ENCODE data around the gene EVA1A.

- TF ChIP-seq CTCF (conservative IDR thresholded peaks at IDR 0.05) (no peak), EZH2 (IDR thresholded peaks at IDR 0.05; ENCODE audit: low read depth) (no peak)
These were observed 39.8 kb upstream of the EVA1A start for GRCh38 chr2:75600461-75601011.
